ENCODE results near the gene CYP51A1. TPM values are rescaled to one million over a fixed set of nuclear protein-coding genes. Genes with fewer than 3 reads are reported as not detected.

CYP51A1 gene
- total RNA-seq (2022; extraction: Qiagen RNA extraction): 47.8 to 55.6 TPM (median 48.9 TPM) in 5 replicates

DNA sequence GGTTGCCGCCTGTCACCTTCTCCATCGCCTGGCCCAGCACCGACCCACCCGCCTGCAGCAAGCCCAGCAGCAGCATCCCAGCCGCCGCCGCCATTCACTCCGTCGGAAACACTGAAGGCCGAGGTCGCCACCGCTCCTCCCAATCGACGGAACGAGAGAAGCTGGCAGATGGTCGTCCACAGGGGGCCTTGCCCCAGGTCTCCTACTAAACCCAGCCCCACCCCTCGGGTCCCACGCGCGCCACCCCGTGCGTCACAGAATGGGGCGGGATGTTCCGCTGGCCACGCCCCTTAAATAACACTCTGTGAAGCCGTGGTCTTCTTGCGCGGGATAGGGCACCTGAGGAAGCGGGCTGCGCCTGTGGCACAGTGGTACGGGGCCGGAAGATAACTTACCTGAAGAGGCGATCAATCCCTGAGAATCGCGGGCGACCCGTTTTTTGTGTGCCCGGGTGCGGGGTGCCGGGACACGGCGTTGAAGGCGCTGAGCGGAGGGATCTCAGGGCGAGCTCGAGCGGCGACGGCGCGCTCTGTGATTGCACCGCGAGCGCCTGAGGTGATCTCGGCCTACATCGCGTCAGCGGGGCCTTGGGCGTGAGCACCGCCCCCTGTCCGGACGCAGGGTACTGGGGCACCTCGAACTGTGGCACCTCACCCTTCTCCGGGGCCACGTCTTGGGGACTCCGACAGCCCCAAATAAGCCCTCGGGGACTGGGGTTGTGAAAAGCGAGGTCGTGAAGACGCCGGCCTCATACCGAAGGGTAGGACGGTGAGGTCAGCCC is at the start of gene CYP51A1:
TSS of gene CYP51A1 (minus strand) at position 207 of the 781 bp plus-strand sequence. CDS start at position 94, 113 bp downstream.

DNA sequence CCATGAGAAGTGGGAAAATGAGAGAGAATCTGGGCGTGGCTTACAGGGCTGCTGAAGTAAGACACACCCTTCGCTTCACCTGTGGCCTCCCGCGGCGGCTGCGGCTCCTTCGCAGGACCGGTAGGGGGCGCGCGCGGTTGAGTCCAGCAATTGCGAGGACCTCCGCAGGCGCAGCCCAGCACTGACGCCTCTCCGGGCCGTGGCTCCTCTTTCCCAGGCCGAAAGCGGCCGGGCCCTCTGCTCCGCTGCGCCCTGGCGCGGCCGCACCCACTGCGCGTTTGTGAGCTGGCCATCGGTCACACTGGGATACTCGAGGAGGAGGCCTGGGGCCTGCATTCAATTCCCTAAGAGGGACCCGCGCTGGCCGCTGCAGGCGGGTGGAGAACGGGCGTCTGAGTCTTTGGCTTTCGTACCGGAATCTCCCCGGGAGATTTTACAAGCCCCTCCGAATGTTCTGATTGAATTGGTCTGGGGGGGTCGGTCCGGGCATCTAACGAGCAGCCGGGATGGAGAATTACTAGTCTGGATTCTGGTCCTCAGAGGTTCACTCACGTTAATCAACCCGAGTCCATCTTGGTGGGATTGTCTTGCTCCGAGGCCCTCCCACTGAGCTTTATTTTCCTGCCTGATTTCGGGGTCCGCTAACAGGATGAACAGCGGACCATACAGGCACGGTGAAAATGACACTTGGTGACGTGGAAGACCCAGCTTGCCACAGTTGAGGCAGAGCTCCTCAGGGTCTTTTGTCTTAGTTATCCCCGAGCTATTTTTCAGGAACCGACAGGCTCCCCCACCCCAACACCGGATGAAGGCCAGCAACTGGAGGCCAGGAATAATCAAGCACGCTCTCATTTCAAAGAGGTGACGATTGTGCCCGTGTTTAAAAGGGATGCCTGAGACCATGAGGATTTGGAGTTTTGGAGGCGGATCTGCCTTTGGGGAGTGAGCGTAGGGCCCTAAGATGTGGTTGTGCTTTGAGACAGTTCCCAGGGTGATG is 44.9 kb upstream of the CYP51A1 start, which contains the start of gene LRRD1:
TSS of gene LRRD1 (minus strand) at position 215 of the 997 bp plus-strand sequence. CDS start 13,940 bp downstream, outside the sequence.

Other genes with a start within 250 kb of the CYP51A1 start
- 11.8 to 16.9 TPM (median 15.3 TPM) in 5 replicates for gene AKAP9, start 193.6 kb downstream of the CYP51A1 start, total RNA-seq (2022; extraction: Qiagen RNA extraction)
- gene LRRD1, start 44.7 kb upstream of the CYP51A1 start, total RNA-seq (2022; extraction: Qiagen RNA extraction): not detected in 5 replicates
- gene KRIT1, start 111.4 kb upstream of the CYP51A1 start, total RNA-seq (2022; extraction: Qiagen RNA extraction): 18.5 to 29.9 TPM (median 25.3 TPM) in 5 replicates
- gene ANKIB1, start 111.5 kb upstream of the CYP51A1 start, total RNA-seq (2022; extraction: Qiagen RNA extraction): 15.9 to 29.6 TPM (median 24.0 TPM) in 5 replicates